GM12878 (cell line): ENCODE data around the gene TOMM22. TPM values are rescaled to one million over a fixed set of nuclear protein-coding genes. Genes with fewer than 3 reads are reported as not detected.

Source experiments
- ATAC-seq: fragments of 200-7000 bp; cut with Tn5 transposase; 3 replicates; pipeline ENCODE4 v1.9.1; 2020; ENCODE audit warnings: mild to moderate bottlenecking, moderate library complexity
- BruUV-seq: library from RNA; stranded (reverse); fragments of 400-500 nt; replicated peaks from 2 replicates; lab custom pipeline; 2021; lab: Mats Ljungman, UMichigan
- CTCF ChIA-PET: fragments of 300-600 bp; sonication (Branson Sonifier 250); formaldehyde crosslinking; extraction: SDS; loops from one replicate; lab custom pipeline; 2021; ENCODE audit warnings: inconsistent platforms; lab: Yijun Ruan, JAX
- POLR2A ChIA-PET: fragments of 350-600 bp; formaldehyde crosslinking; extraction: SDS; loops from one replicate; lab custom pipeline; 2021; ENCODE audit warnings: inconsistent platforms; lab: Charles Lee
- RAD21 ChIA-PET: fragments of 300-600 bp; sonication (Branson Sonifier 250); formaldehyde crosslinking; loops from one replicate; lab custom pipeline; 2023; ENCODE audit warnings: antibody characterized with exemption; ENCODE audit not compliant: unreplicated experiment; lab: Charles Lee
- SMC1A ChIA-PET: fragments of 300-600 bp; sonication (Branson Sonifier 250); formaldehyde crosslinking; loops from one replicate; lab custom pipeline; 2023; ENCODE audit not compliant: unreplicated experiment, uncharacterized antibody; lab: Charles Lee
- DNase-seq: peaks from one replicate; pipeline ENCODE4 v3.0.0-alpha.2; 2011; ENCODE audit warnings: low read depth, low spot score
- FAIRE-seq: peaks from 3 replicates; lab custom pipeline; 2011; peaks lifted over from hg19 to GRCh38; lab: Jason Lieb, UNC
- H2AFZ ChIP-seq: 2 replicates; pipeline ENCODE4 v1.6.0; 2011; ENCODE audit warnings: low read depth, low read length, control low read depth; ENCODE audit not compliant: control insufficient read depth
- H3K27ac ChIP-seq: 2 replicates; pipeline ENCODE4 v1.5.1; 2011; ENCODE audit warnings: control low read depth; ENCODE audit not compliant: control insufficient read depth, insufficient read depth
- H3K27me3 ChIP-seq, 2 experiments: replicated peaks in 1 of 2; 2 replicates each; pipeline versions ENCODE4 v1.6.0 to v1.6.1; 2011; ENCODE audit warnings: low read length in 1 of 2; ENCODE audit not compliant: control insufficient read depth in 2 of 2, insufficient read depth in 2 of 2
- H3K36me3 ChIP-seq, 2 experiments: 2 replicates each; pipeline ENCODE4 v1.5.1; 2011; ENCODE audit warnings: low read length in 1 of 2; ENCODE audit not compliant: control insufficient read depth in 2 of 2, insufficient read depth in 2 of 2
- H3K4me1 ChIP-seq: 2 replicates; pipeline ENCODE4 v1.6.1; 2011; ENCODE audit warnings: mild to moderate bottlenecking, low read length, moderate library complexity, mixed read lengths; ENCODE audit not compliant: control insufficient read depth, insufficient read depth
- H3K4me2 ChIP-seq: 2 replicates; pipeline ENCODE4 v1.6.0; 2011; ENCODE audit warnings: control low read depth; ENCODE audit not compliant: control insufficient read depth, insufficient read depth
- H3K4me3 ChIP-seq: fragments of 200-600 bp; sonication (generic); 2 replicates; pipeline ENCODE4 v1.5.1; 2016
- H3K79me2 ChIP-seq: 2 replicates; pipeline ENCODE4 v1.6.0; 2011; ENCODE audit warnings: low read length; ENCODE audit not compliant: control insufficient read depth, insufficient read depth
- H3K9ac ChIP-seq: 2 replicates; pipeline ENCODE4 v1.8.0; 2011; ENCODE audit warnings: low read length, control low read depth, mixed read lengths; ENCODE audit not compliant: control insufficient read depth, insufficient read depth
- H3K9me3 ChIP-seq: replicated peaks from 3 replicates; pipeline ENCODE4 v1.5.1; 2011; ENCODE audit warnings: mild to moderate bottlenecking, low read length; ENCODE audit not compliant: control insufficient read depth, insufficient read depth
- H4K20me1 ChIP-seq: 2 replicates; pipeline ENCODE4 v1.6.0; 2011; ENCODE audit not compliant: control insufficient read depth, insufficient read depth
- BACH1 ChIP-seq: fragments of 450-650 bp; IDR thresholded peaks from 2 replicates; pipeline ENCODE4 v1.6.1; 2017; ENCODE audit warnings: mild to moderate bottlenecking, borderline replicate concordance
- GATAD2B ChIP-seq: fragments of 450-650 bp; conservative IDR thresholded peaks from 2 replicates; pipeline ENCODE4 v1.6.1; 2017; ENCODE audit warnings: low read depth, mild to moderate bottlenecking, moderate library complexity
- POLR2A ChIP-seq: IDR thresholded peaks from 2 replicates; pipeline ENCODE4 v1.6.1; 2011; ENCODE audit warnings: low read depth, mild to moderate bottlenecking, low read length
- TAF1 ChIP-seq: IDR thresholded peaks from 2 replicates; pipeline ENCODE4 v1.6.1; 2011; ENCODE audit warnings: mild to moderate bottlenecking, low read depth, low read length, borderline replicate concordance
- WGBS: methylation state at CpG from one replicate; pipeline ENCODE4 v1.1.6; 2016; ENCODE audit warnings: low lambda C conversion rate; ENCODE audit not compliant: insufficient replicate concordance, insufficient coverage; ENCODE audit errors: missing lambda C conversion rate; 5-methylcytosine and 5-hydroxymethylcytosine counted together
- in situ Hi-C: fragments of 300-500 bp; cut with MboI; formaldehyde crosslinking; loops from 9 replicates; pipeline ENCODE4 v1.14.3; 2018; ENCODE audit warnings: mixed read lengths
- intact Hi-C: fragments of 100-400 bp; cut with micrococcal nuclease; formaldehyde crosslinking; loops from one replicate; pipeline ENCODE4 v1.14.2; 2022; ENCODE audit not compliant: unreplicated experiment
- polyA plus RNA-seq, 11 experiments: library from polyadenylated mRNA; depleted of rRNA in 4 of 11; unstranded in 6 of 11; stranded (reverse) in 5 of 11; fragments of >200 nt; fragmentation: Nextera tagmentation in 4 of 11; fragmentation: Illumina TruSeq in 1 of 11; extraction: Ambion mirVana in 4 of 11; extraction: Trizol in 1 of 11; gene quantifications; 1 replicate in 1 of 11; 2 replicates in 10 of 11; pipeline versions ENCODE4 v1.2.1 to v1.2.3, GENCODE V29; 2011 to 2016; ENCODE audit warnings: inconsistent platforms in 2 of 11, missing spikeins in 2 of 11, low read depth in 1 of 11
- total RNA-seq, 4 experiments: library from RNA; depleted of rRNA in 3 of 4; stranded (reverse); fragments of >200 nt in 3 of 4; fragmentation: Illumina TruSeq in 1 of 4; extraction: Trizol in 1 of 4; gene quantifications; 2 replicates each; pipeline versions ENCODE4 v1.2.1 to v1.2.3, GENCODE V29; 2013 to 2021

Gene TOMM22
- total and polyA plus RNA-seq, 10 of the 15 experiments (the other 5 are each of a cell fraction or from before 2014, with no cell fraction given): 37.6 to 197 (median 94.9) TPM

GRCh38 chr22:38684895-38685294 lies 3.1 kb downstream of the TOMM22 start:
- no peak for ATAC-seq
- no peak for DNase-seq
- ChIA-PET RAD21 (no interaction called here), POLR2A (interaction anchor here (0.6 to 4.2 kb wide), 3 partner anchors 14 to 215 kb away, joined by 4 to 43 read pairs (median 14); no protein-coding TSS in a partner anchor), CTCF (interaction anchor here (4.3 kb wide), 1 partner anchor 14 kb away, joined by 45 read pairs; the partner anchor contains the start of gene JOSD1), SMC1A (interaction anchor here (4.4 kb wide), 1 partner anchor 13 kb away, joined by 43 read pairs; the partner anchor contains the start of gene JOSD1)
- TF ChIP-seq GATAD2B (no peak), BACH1 (0 out of 2 replicates have a peak, but pooled peaks have one; percentile 8)
- no TSS peak for BruUV-seq
- Histone ChIP-seq H2AFZ (no peak overlapping the region), H3K9ac (no peak overlapping the region), H3K4me3 (no peak overlapping the region), H4K20me1 (no peaks in the 10 kb centered on the region), H3K9me3 (no peaks in the 10 kb centered on the region; the same call in 2 of the 3 replicates), H3K4me1 (no peaks in the 10 kb centered on the region; the same call in 1 of the 2 replicates), H3K27ac (no peak overlapping the region), H3K79me2 (peaks cover 12% of the 10 kb centered on the region), H3K27me3 (no peaks in the 10 kb centered on the region), H3K4me2 (no peak overlapping the region), H3K36me3 (peaks cover 15 to 18% of the 10 kb centered on the region in 2 experiments; a peak in 3 of 4 replicates)
- WGBS: over 99% methylated on average over 9 of the region's 9 CpGs
- intact Hi-C loops: no loop called here
- FAIRE-seq: no peak
- in situ Hi-C loops: no loop called here

DNA sequence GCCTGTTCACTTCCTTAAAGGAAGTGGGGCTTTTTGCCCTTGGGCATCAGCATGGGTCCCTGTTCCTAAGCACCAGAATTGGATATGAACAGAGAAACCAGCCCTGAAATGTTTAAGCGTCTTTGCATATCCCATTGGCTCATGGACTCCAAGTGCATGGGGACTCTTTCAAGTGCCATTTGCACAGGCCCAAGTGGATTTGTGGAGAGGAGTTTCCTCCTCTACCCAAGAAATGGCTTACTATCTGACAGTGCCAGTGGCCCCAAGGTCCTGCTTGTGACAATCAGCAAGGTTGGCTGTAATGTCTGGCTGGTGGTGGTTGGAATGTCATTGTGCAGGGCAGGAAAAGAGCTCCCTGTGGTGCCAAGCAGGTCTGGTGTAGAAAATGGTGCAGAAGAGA lies 4.0 kb downstream of the TOMM22 start:
- H3K79me2 ChIP-seq: peaks cover 12% of the 10 kb centered on the region
- CTCF ChIA-PET: interaction anchor here (0.6 kb wide), 1 partner anchor 446 kb away, joined by 3 read pairs; no protein-coding TSS in a partner anchor
- H3K4me1 ChIP-seq: no peaks in the 10 kb centered on the region; the same call in 1 of the 2 replicates
- 94% methylated on average over 1 of the region's 1 CpG for WGBS
- no peaks in the 10 kb centered on the region for H4K20me1 ChIP-seq
- peaks cover 15 to 18% of the 10 kb centered on the region in 2 experiments; a peak in 3 of 4 replicates for H3K36me3 ChIP-seq
- no peak for FAIRE-seq
- no peak overlapping the region for H3K9ac ChIP-seq
- DNase-seq: no peak
- H3K27me3 ChIP-seq: no peaks in the 10 kb centered on the region
- in situ Hi-C loops: no loop called here
- SMC1A ChIA-PET: no interaction called here
- POLR2A ChIA-PET: no interaction called here
- RAD21 ChIA-PET: interaction anchor here (0.6 kb wide), 1 partner anchor 90 kb away, joined by 4 read pairs; no protein-coding TSS in a partner anchor
- no peak for ATAC-seq
- intact Hi-C loops: no loop called here
- no TSS peak for BruUV-seq
- H2AFZ ChIP-seq: no peak overlapping the region
- no peak overlapping the region for H3K4me3 ChIP-seq
- peak; percentile 33; the same call in 1 of the 2 replicates for TF ChIP-seq POLR2A
- no peak for TF ChIP-seq TAF1
- H3K4me2 ChIP-seq: no peak overlapping the region
- no peak overlapping the region for H3K27ac ChIP-seq
- no peaks in the 10 kb centered on the region; the same call in 2 of the 3 replicates for H3K9me3 ChIP-seq
